NCI-H748 (cell line): Measurements from ENCODE around the gene DMGDH.

Experiments used
- DNase-seq: peaks from one replicate; lab custom pipeline; 2025; ENCODE audit not compliant: unreplicated experiment; lab: John Stamatoyannopoulos, UW

DMGDH gene

GRCh38 chr5:79070350-79070667 is 835 bp upstream of the DMGDH start:
- DNase-seq: no peak

- DNase-seq: peak; percentile 29
Observed at GRCh38 chr5:79062436-79062835, 7.0 kb downstream of the DMGDH start.

GRCh38 chr5:79059674-79060073 is 9.8 kb downstream of the DMGDH start:
- no peak for DNase-seq

- no peak for DNase-seq
Observed at GRCh38 chr5:79056847-79057246, 12.6 kb downstream of the DMGDH start.

- no peak for DNase-seq
Observed at GRCh38 chr5:79055017-79055416, 14.5 kb downstream of the DMGDH start.

DNA sequence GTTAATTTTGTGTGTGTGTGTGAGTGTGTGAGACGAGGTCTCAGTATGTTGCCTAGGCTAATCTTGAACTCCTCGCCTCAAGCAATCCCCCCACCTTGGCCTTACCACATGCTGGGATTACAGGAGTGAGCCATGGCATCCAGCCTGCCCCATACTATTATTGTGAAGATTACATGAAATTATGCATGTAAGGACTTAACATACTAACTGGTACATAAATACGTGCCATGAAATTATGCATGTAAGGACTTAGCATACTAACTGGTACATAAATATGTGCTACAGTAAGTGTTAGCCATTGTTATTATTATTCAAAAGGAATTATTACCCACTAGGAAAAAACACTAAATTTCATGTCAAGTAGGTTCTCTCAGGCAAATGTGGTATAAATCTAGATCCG is 16.2 kb downstream of the DMGDH start:
- DNase-seq: no peak

GRCh38 chr5:79050498-79050897 is 19.0 kb downstream of the DMGDH start:
- DNase-seq: no peak

GRCh38 chr5:79048437-79048836 is 21.0 kb downstream of the DMGDH start:
- no peak for DNase-seq

DNA sequence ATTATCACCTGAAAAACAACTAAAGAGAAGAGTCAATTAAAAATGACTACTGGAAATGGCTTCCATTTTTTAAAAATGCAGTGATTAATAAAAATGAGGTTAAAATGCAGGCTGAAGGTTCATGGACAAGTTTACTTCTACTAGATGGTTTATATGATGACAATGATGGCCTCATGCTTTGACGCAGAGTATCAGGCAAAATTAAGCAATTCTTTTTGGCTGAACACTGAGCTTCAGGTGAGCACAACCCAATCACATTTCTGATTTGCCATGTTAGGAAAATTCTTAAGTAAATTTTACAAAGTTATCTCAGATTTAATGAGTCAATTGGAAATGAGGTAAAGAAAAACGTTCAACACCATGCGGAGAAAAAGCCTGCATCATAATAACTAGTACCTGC is 22.3 kb downstream of the DMGDH start:
- DNase-seq: no peak

DNA sequence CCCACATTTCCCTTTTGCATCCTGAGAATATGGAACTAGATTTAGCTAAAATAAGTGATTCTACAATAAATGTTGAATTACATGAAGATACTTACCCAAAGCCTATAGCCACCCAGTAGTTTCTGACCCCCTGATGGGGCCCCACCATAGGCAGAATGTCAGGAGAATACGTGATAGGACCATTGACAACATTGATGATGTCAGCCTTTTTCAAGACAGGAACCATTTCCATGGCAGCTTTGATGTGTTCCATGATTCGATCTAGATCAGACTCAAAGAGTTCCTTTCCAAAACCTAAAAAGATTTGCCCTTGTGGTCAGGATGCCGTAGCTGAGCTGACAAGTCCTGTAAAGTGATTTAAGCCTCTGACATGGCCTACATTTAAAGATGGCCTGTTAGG is 27.3 kb downstream of the DMGDH start:
- no peak for DNase-seq

- no peak for DNase-seq
Observed at GRCh38 chr5:79036769-79037168, 32.7 kb downstream of the DMGDH start.

DNA sequence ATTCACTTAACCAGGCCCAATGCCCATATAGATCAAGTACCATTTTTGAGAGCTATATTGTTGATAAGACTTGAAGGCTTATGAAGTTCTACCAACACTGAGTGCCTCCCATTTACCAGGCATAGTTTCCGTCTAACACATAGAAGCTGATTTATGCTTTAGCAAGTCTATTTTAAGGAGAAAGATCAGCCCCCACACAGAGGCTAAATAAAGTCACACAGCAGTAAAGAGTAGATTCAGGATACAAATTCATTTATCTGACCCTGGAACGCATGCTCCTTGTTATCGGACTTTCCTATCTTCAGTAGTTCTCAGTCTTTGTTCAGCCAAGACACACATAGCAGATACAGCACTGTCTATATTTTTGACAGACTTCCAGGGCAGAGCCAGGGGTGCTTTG is 34.2 kb downstream of the DMGDH start:
- DNase-seq: no peak

DNA sequence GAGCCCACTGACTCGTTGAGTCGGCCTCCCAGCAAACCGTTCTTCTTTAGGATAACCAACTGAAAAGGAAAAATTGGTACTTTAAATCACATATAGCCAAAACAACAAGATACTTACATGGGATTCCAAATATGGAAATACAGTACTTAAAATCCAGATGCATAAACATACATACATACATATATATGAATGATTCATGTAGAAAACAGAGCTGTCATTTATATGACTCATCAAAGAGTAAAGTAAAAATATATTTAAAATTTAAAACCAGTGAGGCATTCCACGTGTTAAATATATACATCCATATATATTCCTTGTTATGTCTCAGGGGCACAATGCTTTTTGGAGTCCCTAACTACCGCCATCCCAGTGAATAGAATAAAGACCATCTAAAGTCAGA is 36.7 kb downstream of the DMGDH start:
- no peak for DNase-seq

- DNase-seq: no peak
Observed at GRCh38 chr5:79032031-79032695, 37.3 kb downstream of the DMGDH start.

- no peak for DNase-seq
Observed at GRCh38 chr5:79031485-79031867, 38.0 kb downstream of the DMGDH start.

GRCh38 chr5:79030663-79031484 is 38.6 kb downstream of the DMGDH start:
- no peak for DNase-seq

GRCh38 chr5:79025054-79025472 is 44.4 kb downstream of the DMGDH start:
- DNase-seq: peak; percentile 79

GRCh38 chr5:79023947-79024346 is 45.5 kb downstream of the DMGDH start:
- DNase-seq: no peak

- DNase-seq: peak; percentile 17
Observed at GRCh38 chr5:79023348-79023747, 46.1 kb downstream of the DMGDH start.

- no peak for DNase-seq
Observed at GRCh38 chr5:79022771-79023170, 46.7 kb downstream of the DMGDH start.

GRCh38 chr5:79021753-79022152 is 47.7 kb downstream of the DMGDH start:
- DNase-seq: no peak

DNA sequence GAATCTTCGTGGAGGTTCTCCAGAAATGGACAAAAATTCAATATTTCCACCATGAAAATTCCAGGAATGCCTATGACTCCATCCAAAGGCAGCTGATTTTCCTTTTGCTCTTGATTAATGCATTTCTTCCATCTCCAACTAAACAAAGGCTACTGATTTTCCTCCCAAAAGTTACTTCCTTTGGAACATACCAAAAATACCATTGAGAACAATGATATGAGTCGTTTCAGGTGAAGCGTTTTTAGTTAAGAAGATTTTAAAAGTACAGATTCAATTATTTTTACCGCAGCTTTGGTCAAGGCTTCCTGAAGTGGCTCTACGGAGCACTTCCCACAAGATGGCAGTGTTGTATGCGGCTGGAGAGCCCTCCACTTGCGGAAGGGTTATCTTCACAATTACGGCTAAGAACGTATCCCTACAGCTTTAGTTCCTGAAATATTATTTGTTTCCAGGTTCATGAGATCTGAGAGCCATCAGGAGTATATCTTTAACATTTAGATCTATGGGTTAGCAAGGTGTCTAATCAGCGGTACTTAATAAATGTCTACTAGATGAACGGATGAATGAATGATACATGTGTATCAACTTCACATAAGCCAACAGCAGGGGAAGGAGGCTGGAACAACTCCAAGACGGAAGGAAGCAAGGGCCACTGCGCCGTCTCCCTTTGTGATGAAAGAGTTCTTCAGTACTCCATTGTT is 48.5 kb downstream of the DMGDH start:
- peak; percentile 66 for DNase-seq
